GM21447 (cell line): ENCODE data around the gene GIMAP6.
"Not testable (repeated sequence)": the region's sequence is repeated elsewhere in the genome, so short reads cannot be mapped to it uniquely, and the experiment has no call there.

ENCODE experiments used
- ATAC-seq: cut with Tn5 transposase; IDR thresholded peaks from one replicate; pipeline ENCODE4 v1.9.1; 2021; ENCODE audit not compliant: unreplicated experiment

GIMAP6 gene

GRCh38 chr7:150631866-150632864 is at the start of gene GIMAP6:
TSS of gene GIMAP6 (minus strand) at chr7:150632385. CDS start at chr7:150630142, 2,243 bp downstream.
- peak; percentile 92 for ATAC-seq

GRCh38 chr7:150680364-150680763 is 48.2 kb upstream of the GIMAP6 start:
- not testable (repeated sequence) for ATAC-seq

- ATAC-seq, result not testable (repeated sequence)
Observed at GRCh38 chr7:150678601-150679000, 46.4 kb upstream of the GIMAP6 start.

- not testable (repeated sequence) for ATAC-seq
Observed at GRCh38 chr7:150676854-150677253, 44.7 kb upstream of the GIMAP6 start.

GRCh38 chr7:150676276-150676675 is 44.1 kb upstream of the GIMAP6 start:
- not testable (repeated sequence) for ATAC-seq

GRCh38 chr7:150675714-150676113 is 43.5 kb upstream of the GIMAP6 start:
- ATAC-seq, result no peak

- not testable (repeated sequence) for ATAC-seq
Observed at GRCh38 chr7:150671798-150672585, 39.8 kb upstream of the GIMAP6 start.

- ATAC-seq, result no peak
Observed at GRCh38 chr7:150668977-150669376, 36.8 kb upstream of the GIMAP6 start.

- ATAC-seq, result peak; percentile 85
Observed at GRCh38 chr7:150668472-150668911, 36.3 kb upstream of the GIMAP6 start.

- no peak for ATAC-seq
Observed at GRCh38 chr7:150666412-150666811, 34.2 kb upstream of the GIMAP6 start.

GRCh38 chr7:150665896-150666295 is 33.7 kb upstream of the GIMAP6 start:
- no peak for ATAC-seq

- no peak for ATAC-seq
Observed at GRCh38 chr7:150665089-150665748, 33.0 kb upstream of the GIMAP6 start.

GRCh38 chr7:150663802-150664494 is 31.8 kb upstream of the GIMAP6 start:
- peak; percentile 41 for ATAC-seq

GRCh38 chr7:150662821-150663220 is 30.6 kb upstream of the GIMAP6 start:
- not testable (repeated sequence) for ATAC-seq

GRCh38 chr7:150660939-150661613 is 28.9 kb upstream of the GIMAP6 start:
- ATAC-seq, result no peak

- no peak for ATAC-seq
Observed at GRCh38 chr7:150657526-150657925, 25.3 kb upstream of the GIMAP6 start.

- no peak for ATAC-seq
Observed at GRCh38 chr7:150656047-150656446, 23.9 kb upstream of the GIMAP6 start.

GRCh38 chr7:150654692-150655091 is 22.5 kb upstream of the GIMAP6 start:
- ATAC-seq, result no peak

GRCh38 chr7:150649080-150649385 is 16.8 kb upstream of the GIMAP6 start:
- no peak for ATAC-seq
